Kidney (tissue), 14 donors: ENCODE measurements around the gene KCNQ1OT1. TPM values are rescaled to one million over a fixed set of nuclear protein-coding genes. Genes with fewer than 3 reads are reported as not detected.
A peak's percentile ranks its signal among the peaks of the same experiment; 100 is the strongest.

Experiments used
- DNase-seq, 5 donors: peaks; one replicate each; pipeline ENCODE4 v3.0.0-alpha.2; 2013 to 2020
- FAIRE-seq: peaks from 2 replicates; lab custom pipeline; 2012; peaks lifted over from hg19 to GRCh38; lab: Jason Lieb, UNC
- H3K27ac ChIP-seq, 2 donors: one replicate each; pipeline ENCODE4 v1.7.0; 2013; ENCODE audit warnings: low read depth in 2 of 2, low read length in 2 of 2, inconsistent platforms in 1 of 2
- H3K27me3 ChIP-seq: one replicate; pipeline ENCODE4 v1.7.1; 2013; ENCODE audit warnings: low read length, inconsistent platforms; ENCODE audit not compliant: control insufficient read depth, insufficient read depth
- H3K36me3 ChIP-seq, 3 donors: one replicate each; pipeline versions ENCODE4 v1.7.0 to v1.7.1; 2013; ENCODE audit warnings: low read length in 3 of 3, control low read depth in 1 of 3, inconsistent platforms in 1 of 3; ENCODE audit not compliant: insufficient read depth in 3 of 3, control insufficient read depth in 2 of 3
- H3K4me1 ChIP-seq, 3 donors: one replicate each; pipeline versions ENCODE4 v1.7.0 to v1.7.1; 2013; ENCODE audit warnings: low read length in 3 of 3, inconsistent platforms in 1 of 3, low read depth in 1 of 3; ENCODE audit not compliant: control insufficient read depth in 2 of 3, insufficient read depth in 2 of 3
- H3K4me3 ChIP-seq, 3 donors: one replicate each; pipeline versions ENCODE4 v1.7.0 to v1.8.1; 2013; ENCODE audit warnings: low read length in 3 of 3, control low read depth in 1 of 3, inconsistent platforms in 1 of 3
- H3K9ac ChIP-seq, 3 donors: one replicate each; pipeline versions ENCODE4 v1.7.0 to v1.7.1; 2013; ENCODE audit warnings: low read length in 3 of 3, control low read depth in 1 of 3, inconsistent platforms in 1 of 3
- H3K9me3 ChIP-seq, 3 donors: one replicate each; pipeline versions ENCODE4 v1.7.0 to v1.7.1; 2013; ENCODE audit warnings: low read length in 3 of 3, control low read depth in 1 of 3, inconsistent platforms in 1 of 3; ENCODE audit not compliant: control insufficient read depth in 2 of 3, insufficient read depth in 1 of 3
- CTCF ChIP-seq: IDR thresholded peaks from 3 replicates; pipeline ENCODE4 v1.5.1; 2012; ENCODE audit warnings: mild to moderate bottlenecking, moderate library complexity, borderline replicate concordance; ENCODE audit not compliant: insufficient read depth; ENCODE audit errors: extremely low read depth
- intact Hi-C: fragments of 100-400 bp; cut with DNase I; formaldehyde crosslinking; loops from one replicate; pipeline ENCODE4 v1.11.1; 2022
- polyA plus RNA-seq: library from polyadenylated mRNA; stranded (reverse); fragments of 350-450 nt; fragmentation: Illumina TruSeq; extraction: RNeasy Lipid Tissue Mini Kit (QIAGEN cat#74804); gene quantifications from one replicate; pipeline ENCODE4 v1.2.3, GENCODE V29; 2014; ENCODE audit warnings: low read depth, low replicate concordance; ENCODE audit not compliant: insufficient read depth
- total RNA-seq: library from RNA; stranded (reverse); fragmentation: NEBNext Ultra II Directional; extraction: Animal tissue kit (Norgen Biotek cat#: 25700); gene quantifications from one replicate; pipeline ENCODE4 v1.2.1, GENCODE V29; 2021
- donor health status: control.
- donor health status: control.
- donor health status: control.
- donor health status: control.
- donor health status: control.
- donor health status: DM: yes; HTN: yes; CAD: no.
- donor health status: Normal renal cell carcinoma (clear cell type).

The KCNQ1OT1 gene
- total and polyA plus RNA-seq, 2 donors from 2014 or later, result 0.22 to 4.4 TPM

- peak overlapping the region in 1 of 3 donors; percentile 66 for H3K4me3 ChIP-seq
- H3K9me3 ChIP-seq, result no peaks in the 10 kb centered on the region
- no peaks in the 10 kb centered on the region for H3K36me3 ChIP-seq
- H3K9ac ChIP-seq, result peak overlapping the region in 1 of 3 donors; percentile 67
- peak overlapping the region; percentile 79 to 89 for H3K27ac ChIP-seq
- no peak for FAIRE-seq
- intact Hi-C loops, result no loop called here
- TF ChIP-seq CTCF, result no peak
- peaks cover 0 to 8% (median 6%) of the 10 kb centered on the region in 3 donors for H3K4me1 ChIP-seq
- H3K27me3 ChIP-seq, result no peaks in the 10 kb centered on the region
- DNase-seq, result peak in 1 of 5 donors; percentile 53
These were observed 1.4 kb upstream of the KCNQ1OT1 start for GRCh38 chr11:2701230-2701629.

- intact Hi-C loops, result no loop called here
- Histone ChIP-seq H3K4me3 (peak overlapping the region in 2 of 3 donors; percentile 36 to 66), H3K4me1 (peaks cover 0 to 8% (median 6%) of the 10 kb centered on the region in 3 donors), H3K9ac (peak overlapping the region in 1 of 3 donors; percentile 67), H3K27me3 (no peaks in the 10 kb centered on the region), H3K9me3 (no peaks in the 10 kb centered on the region), H3K27ac (peak overlapping the region; percentile 79 to 89), H3K36me3 (no peaks in the 10 kb centered on the region)
- no peak for TF ChIP-seq CTCF
- DNase-seq (peak; percentile 86 to 92 (median 89)), FAIRE-seq (no peak)
These were observed 819 bp upstream of the KCNQ1OT1 start for GRCh38 chr11:2700415-2701211.

GRCh38 chr11:2699185-2699530 lies 636 bp downstream of the KCNQ1OT1 start:
- Histone ChIP-seq H3K9me3 (no peaks in the 10 kb centered on the region), H3K27me3 (no peaks in the 10 kb centered on the region), H3K9ac (peak overlapping the region in 2 of 3 donors; percentile 43 to 70), H3K4me3 (peak overlapping the region; percentile 64 to 82 (median 73)), H3K36me3 (no peaks in the 10 kb centered on the region), H3K4me1 (peaks cover 0 to 17% (median 6%) of the 10 kb centered on the region in 3 donors), H3K27ac (peak overlapping the region; percentile 37 to 60)
- FAIRE-seq (no peak), DNase-seq (peak in 3 of 5 donors; percentile 25 to 83 (median 69))
- TF ChIP-seq CTCF, result no peak
- intact Hi-C loops, result no loop called here
